ENCODE measurements around the gene SUPT20H.

SUPT20H gene

GRCh38 chr13:37011002-37011401, 48.5 kb downstream of the SUPT20H start:
- peak; percentile 24 for FAIRE-seq
- DNase-seq (ENCODE audit: extremely low spot score, insufficient read length, low read depth) = no peak

DNA sequence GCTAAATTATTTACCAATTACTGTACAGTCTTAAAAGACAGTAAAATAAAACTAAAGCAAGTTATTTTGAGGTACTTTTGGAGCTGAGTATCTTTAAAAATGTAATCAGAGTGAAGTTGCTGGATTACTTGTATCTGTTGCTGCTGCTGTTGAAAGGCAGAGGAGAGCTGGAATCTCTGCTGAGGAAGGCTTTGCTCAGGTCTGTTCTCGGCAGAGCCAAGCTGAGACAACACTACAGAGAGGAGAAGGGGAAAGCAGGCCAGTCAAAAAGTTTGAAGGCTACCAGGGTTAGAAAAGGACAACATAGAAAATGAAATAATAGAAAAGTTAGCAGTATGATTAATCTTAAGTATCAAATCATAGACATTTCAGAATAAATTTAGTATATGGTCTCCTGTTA, 49.1 kb downstream of the SUPT20H start:
- DNase-seq (ENCODE audit: extremely low spot score, insufficient read length, low read depth) (no peak), FAIRE-seq (no peak)

- DNase-seq (ENCODE audit: extremely low spot score, insufficient read length, low read depth) = no peak
- no peak for FAIRE-seq
These were observed 49.8 kb downstream of the SUPT20H start for GRCh38 chr13:37009692-37010091.

DNA sequence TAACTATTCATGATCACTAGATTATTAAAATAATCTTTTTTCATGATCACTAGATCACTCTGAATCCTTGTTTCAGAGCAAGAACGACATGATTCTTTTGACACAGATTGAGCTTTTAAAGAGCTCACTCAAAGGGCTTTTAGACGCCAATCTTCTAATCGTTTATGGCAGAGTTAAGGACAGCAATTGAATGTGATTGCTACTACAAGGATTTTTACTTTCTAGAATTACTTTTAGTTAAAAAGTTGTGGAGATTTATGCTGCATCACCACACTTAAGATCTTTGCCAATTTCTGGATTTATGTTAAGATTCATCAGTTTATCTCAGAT, 57.6 kb downstream of the SUPT20H start:
- no peak for DNase-seq (ENCODE audit: extremely low spot score, insufficient read length, low read depth)
- FAIRE-seq = no peak

DNA sequence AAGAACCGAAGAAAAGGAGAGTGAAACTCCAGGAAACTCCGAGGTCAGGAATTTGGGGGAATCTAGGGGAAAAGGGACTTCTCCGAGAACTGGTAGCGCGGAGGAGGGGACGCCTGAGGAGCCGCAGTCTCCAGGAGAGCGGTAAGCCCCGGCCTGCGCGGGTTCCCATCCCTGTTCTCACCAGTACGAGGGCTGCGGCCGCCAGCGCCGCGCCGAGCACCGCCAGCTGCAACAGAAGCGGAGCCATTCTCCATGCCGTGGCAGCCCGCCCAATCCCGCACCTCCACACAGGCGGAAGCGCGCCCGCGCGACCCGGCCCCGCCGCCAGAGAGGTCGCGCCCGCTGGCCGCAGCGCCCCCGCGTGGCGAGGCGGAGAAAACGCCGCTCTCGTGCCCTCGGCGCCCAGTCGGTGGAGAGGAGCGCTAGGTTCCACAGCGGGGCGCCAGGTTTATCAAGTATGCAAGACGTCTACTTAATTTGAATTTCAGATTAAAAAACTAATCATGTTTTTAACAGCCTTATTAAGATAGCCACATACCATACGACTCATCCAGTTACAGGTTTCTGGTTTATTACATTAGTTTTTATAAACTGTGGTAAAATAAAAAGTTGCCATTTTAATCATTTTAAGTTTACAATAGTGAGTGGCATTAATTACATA, 60.3 kb downstream of the SUPT20H start, which contains the start of gene ALG5:
TSS of gene ALG5 (minus strand) at position 287 of the 661 bp plus-strand sequence. CDS start at position 247, 40 bp downstream.
- DNase-seq (ENCODE audit: extremely low spot score, insufficient read length, low read depth) (peak; percentile 62), FAIRE-seq (peak; percentile 91)

- DNase-seq (ENCODE audit: extremely low spot score, insufficient read length, low read depth) = no peak
These were observed 60.9 kb downstream of the SUPT20H start for GRCh38 chr13:36998624-36999041.

GRCh38 chr13:36997716-36998427, 61.6 kb downstream of the SUPT20H start:
- FAIRE-seq (no peak), DNase-seq (ENCODE audit: extremely low spot score, insufficient read length, low read depth) (no peak)

More at GRCh38 chr13:36998624-36999041, 60.9 kb downstream of the SUPT20H start:
- no peak for FAIRE-seq

DNA sequence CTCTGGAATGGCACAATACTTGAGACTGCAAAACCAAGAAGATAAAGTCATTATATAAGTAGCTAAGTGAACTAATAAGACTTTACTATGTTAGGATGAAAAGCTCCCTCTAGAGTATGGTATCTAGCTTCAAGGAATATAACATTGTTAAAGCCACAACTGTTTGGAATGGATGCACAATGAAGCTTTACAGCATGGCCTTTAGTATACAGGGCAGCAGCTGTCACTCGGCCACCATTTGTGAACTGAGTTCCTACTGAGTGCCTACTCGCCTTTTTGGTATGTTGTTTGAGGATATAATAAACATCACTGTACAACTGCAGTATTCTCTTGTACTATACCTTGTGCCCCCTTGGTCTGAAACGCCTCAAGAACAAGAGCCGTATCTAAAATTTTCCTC, 67.1 kb downstream of the SUPT20H start:
- FAIRE-seq = no peak
- DNase-seq (ENCODE audit: extremely low spot score, insufficient read length, low read depth) = no peak

DNA sequence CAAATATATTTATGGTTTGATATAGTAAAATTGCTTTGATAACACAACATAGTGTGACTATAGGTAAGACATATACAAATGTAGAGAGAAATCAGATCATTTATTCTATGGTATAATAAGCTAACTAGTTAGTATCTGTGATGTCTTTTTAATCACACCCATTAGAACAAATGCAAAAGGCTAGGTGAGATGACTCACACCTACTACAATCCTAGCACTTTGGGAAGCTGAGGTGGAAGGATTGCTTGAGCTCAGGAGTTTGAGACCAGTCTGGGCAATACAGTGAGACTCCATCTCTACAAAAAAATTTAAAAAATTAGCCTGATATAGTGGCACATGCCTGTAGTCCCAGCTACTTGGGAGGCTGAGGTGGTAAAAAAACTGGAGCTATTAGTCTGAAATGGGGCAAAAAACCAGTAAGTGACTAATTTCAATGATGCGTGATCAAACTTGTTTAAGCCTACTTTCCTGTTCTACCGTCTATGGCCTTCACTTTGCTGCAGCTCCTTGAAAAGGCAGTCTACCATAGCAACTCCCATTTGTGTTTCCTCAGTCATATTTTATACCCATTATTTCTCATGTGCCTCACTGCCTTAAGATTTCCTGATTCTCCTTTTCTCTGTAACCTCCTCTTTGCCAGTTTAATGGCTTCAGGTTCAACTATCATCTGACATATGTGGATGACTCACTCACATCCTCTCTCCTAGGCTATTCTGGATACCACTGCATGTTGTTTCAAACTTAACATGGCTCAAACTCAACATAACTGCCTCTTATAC, 72.8 kb downstream of the SUPT20H start:
- FAIRE-seq = no peak
- no peak for DNase-seq (ENCODE audit: extremely low spot score, insufficient read length, low read depth)

GRCh38 chr13:36981156-36981743, 78.2 kb downstream of the SUPT20H start:
- DNase-seq (ENCODE audit: extremely low spot score, insufficient read length, low read depth) (no peak), FAIRE-seq (peak; percentile 84)

DNA sequence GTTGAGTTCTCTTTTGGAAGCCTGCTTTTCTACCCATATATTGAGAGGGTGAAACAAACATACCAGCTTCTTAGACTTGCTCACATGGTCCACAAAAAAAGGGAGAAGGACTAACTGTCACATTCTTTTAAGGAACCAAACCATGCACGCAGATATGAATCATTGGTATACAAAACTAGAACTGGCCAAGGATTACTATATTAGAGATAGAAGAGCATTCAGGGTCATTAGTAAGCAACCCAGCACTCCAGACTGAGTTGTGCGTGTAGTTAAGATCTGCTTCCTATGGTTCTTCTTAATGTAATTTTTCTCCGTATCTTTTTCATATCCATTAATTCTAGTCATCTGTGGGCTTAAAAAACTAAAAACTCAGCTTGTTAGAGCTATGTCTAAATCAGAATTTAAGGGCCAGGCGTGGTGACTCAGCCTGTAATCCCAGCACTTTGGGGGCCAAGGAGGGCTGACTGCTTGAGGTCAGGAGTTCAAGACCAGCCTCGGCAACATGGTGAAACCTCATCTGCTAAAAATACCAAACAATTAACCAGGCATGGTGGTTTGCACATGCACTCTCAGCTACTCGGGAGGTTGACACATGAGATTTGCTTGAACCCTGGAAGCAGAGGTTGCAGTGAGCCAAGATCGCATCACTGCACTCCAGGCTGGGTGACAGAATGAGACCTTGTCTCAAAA, 80.0 kb downstream of the SUPT20H start:
- FAIRE-seq (no peak), DNase-seq (ENCODE audit: extremely low spot score, insufficient read length, low read depth) (no peak)

DNA sequence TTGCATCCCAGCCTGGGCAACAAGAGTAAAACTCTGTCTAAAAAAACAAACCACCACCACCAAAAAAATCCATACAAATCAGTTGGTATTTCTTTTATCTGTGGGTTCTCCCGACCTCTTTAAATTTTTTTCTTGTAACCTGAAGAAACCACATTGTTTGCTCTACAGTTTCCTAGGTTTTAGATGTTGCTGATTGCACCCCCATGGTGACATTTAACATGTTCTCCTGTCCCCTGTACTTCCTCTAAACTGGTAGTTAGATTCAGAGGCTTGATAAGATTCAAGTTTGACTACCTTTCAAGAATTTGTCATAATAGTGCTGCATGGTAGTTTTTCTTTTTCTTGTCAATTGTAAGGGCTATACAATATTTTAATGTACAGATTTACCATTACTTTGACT, 84.3 kb downstream of the SUPT20H start:
- FAIRE-seq = no peak
- no peak for DNase-seq (ENCODE audit: extremely low spot score, insufficient read length, low read depth)

GRCh38 chr13:36973621-36974295, 85.7 kb downstream of the SUPT20H start:
- FAIRE-seq (peak; percentile 62), DNase-seq (ENCODE audit: extremely low spot score, insufficient read length, low read depth) (no peak)

DNA sequence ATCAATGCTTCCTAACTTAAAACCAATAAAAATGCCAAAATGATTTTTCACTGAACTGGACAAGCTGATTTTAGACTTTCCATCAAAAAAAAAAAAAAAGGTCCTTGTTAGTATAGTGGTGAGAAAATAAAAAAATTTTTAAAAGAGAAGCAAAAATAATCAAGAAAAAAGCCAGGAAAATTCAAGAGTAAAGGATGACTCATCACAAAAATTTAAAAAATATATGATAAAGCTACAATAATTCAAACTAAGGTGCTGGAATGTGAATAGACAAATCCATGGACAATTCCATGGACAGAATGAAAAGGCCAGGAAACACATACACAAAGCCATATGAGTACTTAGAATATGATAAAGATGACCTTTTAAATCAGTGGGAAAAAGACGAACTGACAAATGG, 86.5 kb downstream of the SUPT20H start:
- no peak for DNase-seq (ENCODE audit: extremely low spot score, insufficient read length, low read depth)
- no peak for FAIRE-seq

GRCh38 chr13:36966404-36966803, 93.1 kb downstream of the SUPT20H start:
- no peak for FAIRE-seq
- DNase-seq (ENCODE audit: extremely low spot score, insufficient read length, low read depth) = no peak

DNA sequence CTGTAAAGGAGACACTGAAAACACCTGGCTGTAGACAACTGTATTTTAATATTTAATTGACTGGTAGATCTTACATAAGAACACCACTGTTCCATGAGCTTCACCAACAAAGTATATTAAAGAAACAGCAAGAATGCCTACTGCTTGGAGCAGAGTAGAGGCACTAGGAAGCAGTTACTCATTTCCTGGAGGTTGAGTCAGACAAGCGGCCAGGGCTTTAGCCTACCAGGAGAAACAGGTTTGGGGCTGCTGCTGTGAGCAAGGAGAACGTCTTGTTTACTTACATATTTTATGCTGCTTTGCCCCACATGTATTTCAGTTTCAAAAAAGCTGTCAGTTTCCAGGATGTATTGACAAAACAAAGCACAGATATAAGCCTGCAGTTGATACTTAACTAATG, 93.7 kb downstream of the SUPT20H start:
- FAIRE-seq = no peak

GRCh38 chr13:36959456-36960116, 99.9 kb downstream of the SUPT20H start:
- FAIRE-seq (no peak), DNase-seq (ENCODE audit: extremely low spot score, insufficient read length, low read depth) (no peak)

More for the DNA sequence above, 93.7 kb downstream of the SUPT20H start:
- no peak for DNase-seq (ENCODE audit: extremely low spot score, insufficient read length, low read depth)
